Stomach (tissue), 9 donors: ENCODE data around the gene HECA. TPM values are rescaled to one million over a fixed set of nuclear protein-coding genes. Genes with fewer than 3 reads are reported as not detected.
"Not testable (repeated sequence)": the region's sequence is repeated elsewhere in the genome, so short reads cannot be mapped to it uniquely, and the experiment has no call there.

Source experiments
- DNase-seq, 2 donors: peaks; one replicate each; pipeline versions ENCODE4 v3.0.0 to v3.0.0-alpha.2; 2013 to 2019
- H3K27ac ChIP-seq, 5 donors: fragments of 200-600 bp in 4 of 5; sonication (generic) in 4 of 5; one replicate each; pipeline ENCODE4 v1.5.1; 2013 to 2019; ENCODE audit warnings: mild to moderate bottlenecking in 1 of 5, moderate library complexity in 1 of 5
- H3K27me3 ChIP-seq, 3 donors: fragments of 200-600 bp; sonication (generic); one replicate each; pipeline ENCODE4 v1.5.1; 2017 to 2019; ENCODE audit warnings: mixed run types in 1 of 3
- H3K36me3 ChIP-seq, 4 donors: fragments of 200-600 bp; sonication (generic); 1 replicate in 3 of 4; 2 replicates in 1 of 4; pipeline ENCODE4 v1.5.1; 2016 to 2019
- H3K4me1 ChIP-seq, 4 donors: fragments of 200-600 bp; sonication (generic); one replicate each; pipeline ENCODE4 v1.5.1; 2016 to 2019
- H3K4me3 ChIP-seq, 4 donors: fragments of 200-600 bp; sonication (generic) in 3 of 4; one replicate each; pipeline ENCODE4 v1.5.1; 2016 to 2019; ENCODE audit warnings: mild to moderate bottlenecking in 1 of 4
- H3K9me3 ChIP-seq, 4 donors: fragments of 200-600 bp; sonication (generic); one replicate each; pipeline ENCODE4 v1.5.1; 2016 to 2019
- CTCF ChIP-seq, 7 experiments: fragments of 450-650 bp in 4 of 7; fragments of 200-600 bp in 3 of 7; sonication (generic) in 3 of 7; IDR thresholded peaks; one replicate each; pipeline ENCODE4 v1.5.1; 2016 to 2019; ENCODE audit warnings: antibody characterized with exemption in 7 of 7, control low read depth in 2 of 7, mild to moderate bottlenecking in 1 of 7
- EP300 ChIP-seq: sonication (generic); formaldehyde crosslinking; IDR thresholded peaks from one replicate; pipeline ENCODE4 v1.6.1; 2017; ENCODE audit warnings: antibody characterized with exemption
- POLR2A ChIP-seq, 4 donors: fragments of 450-650 bp; IDR thresholded peaks; one replicate each; pipeline ENCODE4 v1.6.1; 2016; ENCODE audit warnings: antibody characterized with exemption in 4 of 4, control low read depth in 2 of 4, mild to moderate bottlenecking in 1 of 4, moderate library complexity in 1 of 4
- POLR2AphosphoS5 ChIP-seq, 3 donors: sonication (generic); formaldehyde crosslinking; IDR thresholded peaks; one replicate each; pipeline ENCODE4 v1.6.1; 2016; ENCODE audit warnings: antibody characterized with exemption in 3 of 3
- WGBS, 5 donors: extraction: QIAGEN DNeasy Blood & Tissue Kit in 3 of 5; methylation state at CpG; one replicate each; pipeline versions ENCODE4 v1.1.5 to v1.1.7; 2013 to 2018; 5-methylcytosine and 5-hydroxymethylcytosine counted together
- intact Hi-C: fragments of 100-400 bp; cut with DNase I; formaldehyde crosslinking; loops from one replicate; pipeline ENCODE4 v1.15.1; 2023; ENCODE audit warnings: low total_unique reads
- polyA plus RNA-seq, 3 donors: library from polyadenylated mRNA; stranded (reverse); fragments of 200-250 nt; gene quantifications; one replicate each; pipeline ENCODE4 v1.2.3, GENCODE V29; 2013
- total RNA-seq, 5 donors: library from RNA; depleted of rRNA; stranded (reverse); fragments of >200 nt; gene quantifications; one replicate each; pipeline versions ENCODE4 v1.1.0 to v1.2.3, GENCODE V29; 2014 to 2016
- donor health status: healthy with polysubstance abuse.
- donor health status: Bipolar disorder and iron deficiency.
- donor health status: healthy.

HECA gene
- total and polyA plus RNA-seq, 8 donors, result 7.6 to 52.1 (median 31.0) TPM

DNA sequence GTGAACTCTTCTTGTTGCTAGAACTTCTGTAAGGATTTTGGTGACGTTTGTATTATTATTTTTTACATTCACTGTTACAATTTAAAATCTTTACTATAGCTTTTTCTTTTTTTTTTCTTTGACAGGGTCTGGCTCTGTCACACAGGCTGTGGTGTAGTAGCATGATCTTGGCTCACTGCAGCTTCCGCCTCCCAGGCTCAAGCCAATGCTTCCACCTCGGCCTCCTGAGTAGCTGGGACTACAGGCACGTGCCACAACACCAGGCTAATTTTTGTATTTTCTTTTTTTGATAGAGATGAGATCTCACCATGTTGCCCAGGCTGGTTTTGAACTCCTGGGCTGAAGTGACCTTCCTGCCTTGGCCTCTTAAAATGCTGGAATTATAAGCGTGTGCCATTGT lies 21.2 kb downstream of the HECA start:
- Histone ChIP-seq H3K9me3 (no peaks in the 10 kb centered on the region), H3K4me1 (peaks cover 8 to 83% (median 47%) of the 10 kb centered on the region in 4 donors), H3K36me3 (peaks cover 0 to 4% (median 0%) of the 10 kb centered on the region in 4 donors), H3K27me3 (no peaks in the 10 kb centered on the region), H3K27ac (no peak overlapping the region), H3K4me3 (no peak overlapping the region)
- WGBS, 5 donors, result 87 to 94% (median 93%) methylated on average over 5 of the region's 5 CpGs
- DNase-seq, result no peak
- intact Hi-C loops, result no loop called here
- TF ChIP-seq EP300 (no peak), CTCF (IDR thresholded peaks at IDR 0.05) (no peak), POLR2A (IDR thresholded peaks at IDR 0.05) (no peak), POLR2AphosphoS5 (IDR thresholded peaks at IDR 0.05) (no peak)

DNA sequence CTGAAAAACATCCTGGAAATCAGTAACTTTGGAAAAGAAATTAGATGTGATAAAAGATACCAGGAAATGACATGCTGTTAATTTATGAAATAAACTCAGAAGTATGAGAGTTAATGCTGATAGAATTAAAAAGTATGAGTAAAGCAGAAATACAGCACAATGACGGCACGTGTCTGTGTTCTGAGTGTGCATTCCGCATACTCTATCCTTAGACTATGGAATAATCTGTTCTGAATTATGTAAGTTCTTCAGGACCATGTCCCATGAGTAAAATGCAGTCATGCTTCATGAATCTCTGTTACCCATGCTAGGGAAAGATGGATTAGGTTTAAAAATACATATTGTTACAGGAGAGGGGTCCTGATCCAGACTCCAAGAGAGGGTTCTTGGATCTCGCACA lies 21.7 kb downstream of the HECA start:
- Histone ChIP-seq H3K36me3 (peaks cover 0 to 4% (median 0%) of the 10 kb centered on the region in 4 donors), H3K27me3 (no peaks in the 10 kb centered on the region), H3K9me3 (no peaks in the 10 kb centered on the region), H3K27ac (no peak overlapping the region), H3K4me1 (peaks cover 11 to 83% (median 47%) of the 10 kb centered on the region in 4 donors), H3K4me3 (no peak overlapping the region)
- WGBS, 5 donors, result 86 to 98% (median 95%) methylated on average over 4 of the region's 4 CpGs
- no peak for DNase-seq
- intact Hi-C loops, result no loop called here
- TF ChIP-seq POLR2A (IDR thresholded peaks at IDR 0.05), result no peak
- TF ChIP-seq POLR2AphosphoS5 (IDR thresholded peaks at IDR 0.05), result no peak
- TF ChIP-seq EP300, result no peak
- no peak for TF ChIP-seq CTCF (IDR thresholded peaks at IDR 0.05)

DNA sequence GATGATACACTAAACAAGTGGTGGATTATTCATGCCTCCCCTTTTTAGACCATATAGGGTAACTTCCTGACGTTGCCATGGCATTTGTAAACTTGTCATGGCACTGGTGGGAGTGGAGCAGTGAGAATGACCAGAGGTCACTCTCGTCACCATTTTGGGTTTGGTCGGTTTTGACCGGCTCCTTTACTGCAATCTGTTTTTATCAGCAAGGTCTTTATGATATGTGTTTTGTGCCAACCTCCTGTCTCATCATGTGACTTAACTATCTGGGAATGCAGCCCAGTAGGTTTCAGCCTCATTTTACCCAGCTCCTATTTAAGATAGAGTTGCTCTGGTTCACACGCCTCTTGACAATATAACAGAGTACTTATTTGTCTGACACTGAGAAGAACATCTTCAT lies 22.2 kb downstream of the HECA start:
- H3K27me3 ChIP-seq, H3K4me3 ChIP-seq, H3K36me3 ChIP-seq, H3K9me3 ChIP-seq, intact Hi-C loops, DNase-seq, H3K27ac ChIP-seq: not testable (repeated sequence)
- H3K4me1 ChIP-seq, result peaks cover 8 to 83% (median 46%) of the 10 kb centered on the region in 4 donors
- WGBS, 5 donors, result 71 to 95% (median 81%) methylated on average over 5 of the region's 5 CpGs

- Histone ChIP-seq H3K4me3 (no peak overlapping the region), H3K36me3 (peaks cover 0 to 4% (median 0%) of the 10 kb centered on the region in 4 donors), H3K9me3 (no peaks in the 10 kb centered on the region), H3K27ac (no peak overlapping the region), H3K4me1 (peaks cover 5 to 86% (median 38%) of the 10 kb centered on the region in 4 donors), H3K27me3 (no peaks in the 10 kb centered on the region)
- intact Hi-C loops, result no loop called here
- TF ChIP-seq POLR2A (IDR thresholded peaks at IDR 0.05) (no peak), EP300 (no peak), POLR2AphosphoS5 (IDR thresholded peaks at IDR 0.05) (no peak), CTCF (IDR thresholded peaks at IDR 0.05) (no peak)
- 94 to 98% (median 97%) methylated on average over 4 of the region's 4 CpGs for WGBS, 5 donors
- no peak for DNase-seq
Observed at GRCh38 chr6:139159016-139159415, 24.1 kb downstream of the HECA start.

DNA sequence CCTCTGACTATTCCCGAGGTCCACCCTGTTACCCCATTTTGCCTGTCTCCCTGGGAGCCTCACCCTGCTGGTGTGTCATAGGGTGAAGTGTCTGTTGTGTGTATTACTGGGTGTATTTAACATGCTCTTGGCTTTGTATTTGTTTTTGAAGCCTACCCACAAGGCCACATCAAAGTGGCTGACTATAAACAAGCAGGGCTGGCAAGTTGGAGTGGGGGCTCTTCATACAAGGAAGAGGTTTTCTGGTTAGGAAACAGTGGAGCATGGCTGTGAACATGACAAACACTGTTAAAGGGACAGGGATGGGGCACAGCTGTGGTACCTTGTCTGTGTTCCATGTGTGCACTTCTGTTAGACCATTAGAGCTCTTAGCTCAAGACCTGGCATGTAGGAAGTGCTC lies 26.3 kb downstream of the HECA start:
- H3K27me3 ChIP-seq, result no peaks in the 10 kb centered on the region
- peaks cover under 1 to 5% (median 2%) of the 10 kb centered on the region in 4 donors for H3K36me3 ChIP-seq
- peak in 1 of 2 donors; percentile 59 for DNase-seq
- WGBS, 5 donors, result 55 to 69% (median 59%) methylated on average over 1 of the region's 1 CpG
- H3K4me1 ChIP-seq, result peaks cover 5 to 77% (median 39%) of the 10 kb centered on the region in 4 donors
- no peak overlapping the region for H3K4me3 ChIP-seq
- no peak overlapping the region for H3K27ac ChIP-seq
- TF ChIP-seq POLR2A (IDR thresholded peaks at IDR 0.05), result no peak
- peak in 1 of 3 donors; percentile 14 for TF ChIP-seq POLR2AphosphoS5 (IDR thresholded peaks at IDR 0.05)
- H3K9me3 ChIP-seq, result no peaks in the 10 kb centered on the region
- intact Hi-C loops, result no loop called here
